ENCODE data around the gene HSD17B13.

HSD17B13 gene

DNA sequence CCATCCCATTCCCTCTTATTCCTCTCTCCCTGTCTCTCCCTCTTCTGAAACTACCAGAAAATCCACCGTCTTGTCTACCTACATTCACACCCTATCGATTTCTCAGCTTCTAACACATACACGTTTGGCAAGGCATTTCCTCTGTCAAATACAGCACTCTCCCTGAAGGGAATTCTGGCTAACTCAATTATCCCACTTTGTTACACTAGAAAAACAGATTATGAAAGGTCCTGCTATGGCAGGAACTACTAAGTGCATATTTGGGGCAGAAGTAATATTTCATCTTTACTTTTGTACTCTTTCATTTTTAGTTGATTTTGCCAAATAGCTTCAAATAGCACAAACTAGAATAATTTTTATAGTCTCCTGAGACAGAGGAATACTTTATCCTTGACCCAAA lies 55.7 kb downstream of the HSD17B13 start:
- H3K4me3 ChIP-seq (ENCODE audit: low read length), result no peak overlapping the region
- no peak for DNase-seq (ENCODE audit: low read depth)
- TF ChIP-seq, protein P1, sequence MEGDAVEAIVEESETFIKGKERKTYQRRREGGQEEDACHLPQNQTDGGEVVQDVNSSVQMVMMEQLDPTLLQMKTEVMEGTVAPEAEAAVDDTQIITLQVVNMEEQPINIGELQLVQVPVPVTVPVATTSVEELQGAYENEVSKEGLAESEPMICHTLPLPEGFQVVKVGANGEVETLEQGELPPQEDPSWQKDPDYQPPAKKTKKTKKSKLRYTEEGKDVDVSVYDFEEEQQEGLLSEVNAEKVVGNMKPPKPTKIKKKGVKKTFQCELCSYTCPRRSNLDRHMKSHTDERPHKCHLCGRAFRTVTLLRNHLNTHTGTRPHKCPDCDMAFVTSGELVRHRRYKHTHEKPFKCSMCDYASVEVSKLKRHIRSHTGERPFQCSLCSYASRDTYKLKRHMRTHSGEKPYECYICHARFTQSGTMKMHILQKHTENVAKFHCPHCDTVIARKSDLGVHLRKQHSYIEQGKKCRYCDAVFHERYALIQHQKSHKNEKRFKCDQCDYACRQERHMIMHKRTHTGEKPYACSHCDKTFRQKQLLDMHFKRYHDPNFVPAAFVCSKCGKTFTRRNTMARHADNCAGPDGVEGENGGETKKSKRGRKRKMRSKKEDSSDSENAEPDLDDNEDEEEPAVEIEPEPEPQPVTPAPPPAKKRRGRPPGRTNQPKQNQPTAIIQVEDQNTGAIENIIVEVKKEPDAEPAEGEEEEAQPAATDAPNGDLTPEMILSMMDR (conservative IDR thresholded peaks at IDR 0.05; ENCODE audit: low read length), result no peak

DNA sequence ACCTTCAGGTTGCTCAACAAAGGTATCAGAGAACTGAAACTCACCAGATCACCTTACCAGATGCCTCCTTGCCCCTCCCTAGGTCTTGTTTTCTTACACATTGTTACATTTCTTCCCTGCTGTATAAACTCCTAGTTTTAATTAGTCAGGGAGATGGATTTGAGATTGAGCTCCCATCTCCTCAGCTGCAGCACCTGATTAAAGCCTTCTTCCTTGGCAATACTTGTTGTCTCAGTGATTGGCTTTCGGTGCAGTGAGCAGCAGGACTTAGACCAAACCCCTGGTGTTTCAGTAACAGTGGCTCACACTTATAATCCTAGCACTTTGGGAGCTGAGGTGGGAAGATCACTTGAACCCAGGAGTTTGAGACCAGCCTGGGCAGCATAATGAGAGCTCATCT lies 59.8 kb downstream of the HSD17B13 start:
- DNase-seq (ENCODE audit: low read depth), result no peak
- TF ChIP-seq, protein P1 (conservative IDR thresholded peaks at IDR 0.05; ENCODE audit: low read length), result no peak
- H3K4me3 ChIP-seq (ENCODE audit: low read length), result no peak overlapping the region

DNA sequence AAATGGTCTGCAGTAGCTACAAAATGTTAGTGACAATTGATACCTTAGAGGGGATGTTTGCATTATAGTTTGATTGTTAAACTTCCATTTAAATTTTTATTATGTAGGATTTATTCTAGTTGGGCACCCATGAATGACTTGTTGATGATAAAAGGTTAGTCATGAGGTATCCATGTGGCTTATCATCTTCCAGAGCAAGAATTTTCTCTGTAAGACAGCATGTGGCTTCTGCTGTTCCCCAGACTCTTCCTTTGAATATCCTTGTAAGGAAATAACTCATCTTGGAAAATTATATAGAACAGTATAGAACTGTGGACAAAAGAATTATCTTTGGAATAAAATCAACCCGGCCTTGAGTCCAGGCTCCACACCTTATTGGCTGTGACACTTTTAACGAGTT lies 62.2 kb downstream of the HSD17B13 start:
- TF ChIP-seq, protein P1 (conservative IDR thresholded peaks at IDR 0.05; ENCODE audit: low read length), result no peak

DNA sequence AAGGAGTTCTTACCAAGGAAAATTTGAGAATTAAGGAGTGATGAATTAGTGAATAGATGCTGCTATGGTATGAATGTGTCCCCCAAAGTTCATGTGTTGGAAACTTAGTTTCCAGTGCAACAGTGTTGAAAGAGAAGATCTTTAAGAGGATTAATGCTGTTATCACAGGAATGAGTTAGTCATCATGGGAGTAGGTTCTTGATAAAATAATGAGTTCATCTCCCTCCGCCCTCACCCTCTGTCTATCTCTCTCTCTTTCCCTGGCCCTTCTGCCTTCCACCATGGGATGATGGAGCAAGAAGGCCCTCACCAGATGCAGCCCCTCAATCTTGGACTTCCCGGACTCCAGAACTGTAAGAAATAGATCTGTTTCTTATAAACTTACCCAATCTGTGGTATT lies 64.0 kb downstream of the HSD17B13 start:
- H3K4me3 ChIP-seq (ENCODE audit: low read length), result no peak overlapping the region
- no peak for DNase-seq (ENCODE audit: low read depth)
- TF ChIP-seq, protein P1 (conservative IDR thresholded peaks at IDR 0.05; ENCODE audit: low read length), result no peak

More for the DNA sequence above, 62.2 kb downstream of the HSD17B13 start:
- no peak overlapping the region for H3K4me3 ChIP-seq (ENCODE audit: low read length)
- DNase-seq (ENCODE audit: low read depth), result no peak

DNA sequence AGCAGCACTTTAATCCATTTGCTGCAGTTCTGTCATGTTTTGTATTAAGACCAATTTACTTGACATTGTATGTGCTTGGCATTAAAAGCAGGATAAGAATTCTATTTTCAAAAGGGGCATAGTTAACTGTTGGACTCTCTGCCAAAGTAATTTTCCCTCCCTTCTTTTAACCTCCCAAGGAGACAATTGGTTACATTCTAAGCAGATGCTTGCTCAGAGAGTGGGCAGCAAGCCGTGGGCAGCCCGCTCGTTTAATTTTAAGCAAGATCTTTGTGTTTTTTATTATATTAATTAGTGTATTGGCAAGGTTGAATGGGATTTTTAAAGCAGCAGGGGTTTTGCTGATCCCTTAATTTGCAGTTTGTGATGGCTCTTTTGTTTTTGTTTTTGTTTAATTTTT lies 65.2 kb downstream of the HSD17B13 start:
- DNase-seq (ENCODE audit: low read depth), result no peak
- TF ChIP-seq, protein P1 (conservative IDR thresholded peaks at IDR 0.05; ENCODE audit: low read length), result no peak

DNA sequence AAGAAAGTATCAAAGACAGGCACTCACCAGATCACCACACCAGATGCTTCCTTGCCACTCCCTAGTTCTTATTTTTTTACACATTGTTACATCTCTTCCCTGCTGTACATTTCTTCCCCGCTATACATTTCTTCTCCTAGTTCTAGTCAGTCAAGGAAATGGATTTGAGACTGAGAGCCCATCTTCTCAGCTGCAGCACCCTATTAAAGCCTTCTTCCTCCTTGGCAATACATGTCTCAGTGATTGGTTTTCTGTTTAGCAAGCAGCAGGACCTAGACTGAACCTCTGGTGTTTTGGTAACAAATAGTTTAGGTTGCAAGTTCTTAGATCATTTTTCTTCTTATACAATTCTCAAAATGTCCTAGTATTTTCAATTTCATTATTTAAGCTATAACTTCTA lies 66.9 kb downstream of the HSD17B13 start:
- no peak overlapping the region for H3K4me3 ChIP-seq (ENCODE audit: low read length)
- DNase-seq (ENCODE audit: low read depth), result no peak
- TF ChIP-seq, protein P1 (conservative IDR thresholded peaks at IDR 0.05; ENCODE audit: low read length), result no peak

More for the DNA sequence above, 65.2 kb downstream of the HSD17B13 start:
- no peak overlapping the region for H3K4me3 ChIP-seq (ENCODE audit: low read length)
